ENCODE measurements around the gene MATN4.

Gene MATN4

DNA sequence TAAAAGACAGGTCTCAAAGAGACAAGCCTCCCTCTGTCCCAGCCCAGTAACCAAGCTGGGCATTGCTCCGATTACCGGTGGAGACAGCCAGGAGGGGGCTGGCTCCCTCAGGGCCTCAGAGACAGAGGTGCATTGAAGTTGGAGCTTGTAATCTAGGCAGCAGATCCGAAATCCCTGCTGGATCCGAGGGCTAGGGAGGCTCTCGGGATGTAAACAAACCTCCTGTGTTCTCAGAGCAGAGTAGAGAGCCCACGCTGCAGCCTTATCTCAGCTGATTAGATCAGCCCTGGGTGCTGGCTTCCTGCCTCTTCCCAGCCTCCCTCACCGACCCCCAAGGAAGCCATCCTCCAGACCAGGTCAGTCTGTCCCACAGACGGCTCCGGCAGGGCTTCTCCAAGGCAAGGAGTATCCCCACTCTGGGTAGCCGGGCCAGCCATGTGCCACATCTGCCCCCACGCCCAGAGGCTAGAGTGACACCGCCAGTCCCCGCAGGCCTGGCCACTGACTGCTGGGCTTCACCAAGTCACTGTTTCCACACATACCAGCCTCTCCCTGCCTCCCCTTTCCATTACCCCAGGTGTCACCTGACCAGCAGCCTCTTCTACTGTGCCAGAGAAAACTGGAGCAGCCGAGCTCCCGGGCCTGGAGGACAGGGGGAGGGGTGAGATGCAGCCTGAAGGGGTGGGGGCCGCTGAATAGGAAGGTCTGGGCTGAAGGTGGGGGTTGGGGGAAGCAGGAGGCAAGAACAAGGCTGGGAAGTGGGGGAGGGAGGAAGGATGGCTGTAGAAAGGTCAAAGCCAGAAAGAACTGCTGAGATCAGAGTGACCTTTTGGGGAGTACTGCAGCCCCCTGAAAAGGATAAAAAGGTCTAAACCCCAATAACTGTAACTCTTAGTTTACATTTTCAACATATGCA is 34.1 kb upstream of the MATN4 start:
- FAIRE-seq (peak; percentile 86), DNase-seq (ENCODE audit: insufficient read length, low spot score) (peak; percentile 73)

DNA sequence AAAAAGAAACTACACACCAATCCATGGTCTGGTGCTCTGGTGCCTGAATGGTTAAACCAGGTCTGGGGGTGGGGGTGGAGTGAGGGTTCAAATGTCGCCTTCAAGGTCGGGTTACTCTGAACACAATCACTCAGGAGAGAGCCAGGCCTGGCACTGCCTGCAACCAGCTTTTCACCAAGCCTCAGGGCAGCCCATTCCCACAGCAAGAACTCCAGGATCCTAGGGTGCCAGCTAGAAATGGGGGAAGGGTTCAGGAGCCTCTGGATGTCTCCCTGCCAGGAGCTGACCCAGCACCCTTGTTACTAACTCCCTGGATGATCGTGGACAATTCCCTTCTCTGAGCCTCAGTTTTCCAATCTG is 33.5 kb upstream of the MATN4 start:
- no peak for DNase-seq (ENCODE audit: insufficient read length, low spot score)
- FAIRE-seq: no peak

DNA sequence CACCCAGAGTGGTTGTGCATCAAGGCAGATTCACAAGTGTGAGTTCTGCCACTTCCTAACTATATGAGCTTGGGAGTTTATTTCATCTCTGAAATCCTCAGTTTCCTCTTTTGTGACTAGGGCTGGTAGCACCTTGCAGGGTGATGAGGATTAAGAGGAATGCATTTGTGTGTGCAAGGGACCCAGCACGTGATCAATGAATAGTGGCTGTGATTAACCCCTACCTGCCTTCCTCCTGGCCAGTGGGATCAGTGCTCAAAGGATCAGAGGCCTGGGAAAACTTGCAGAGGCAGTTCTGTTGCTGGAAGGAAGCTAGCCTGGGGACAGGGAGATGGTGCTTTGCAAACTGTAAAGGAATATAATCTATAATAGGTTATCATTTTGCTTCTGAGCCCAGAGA is 32.9 kb upstream of the MATN4 start:
- FAIRE-seq (no peak), DNase-seq (ENCODE audit: insufficient read length, low spot score) (no peak)

DNA sequence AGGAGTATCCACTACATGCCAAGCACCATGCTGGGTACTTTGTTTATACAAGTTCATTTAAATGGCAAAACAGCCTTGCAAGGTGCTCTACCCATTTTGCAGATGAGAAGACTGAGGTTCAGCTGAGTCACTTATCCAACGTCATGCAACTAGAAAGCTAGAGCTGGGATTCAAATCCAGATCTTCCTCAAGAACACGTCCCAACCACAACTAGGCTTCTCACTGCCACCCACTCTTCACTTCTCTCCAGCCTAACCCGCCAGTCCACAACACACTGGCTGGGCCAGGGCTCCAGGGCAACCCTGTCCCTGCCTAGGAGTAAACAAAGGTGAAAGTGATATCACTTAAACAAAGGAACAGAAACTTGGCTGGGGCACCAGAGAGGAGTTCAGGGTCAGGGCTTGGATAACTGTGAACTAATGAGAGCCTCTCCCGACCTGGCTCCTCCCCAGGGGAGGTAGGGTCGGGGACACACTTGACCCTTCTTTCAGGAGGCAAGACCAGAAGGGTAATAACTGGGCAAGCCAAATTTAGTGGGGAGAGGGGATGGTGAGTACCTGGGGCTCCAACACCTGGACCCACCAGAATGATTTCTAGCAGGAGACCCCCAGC is 32.2 kb upstream of the MATN4 start:
- FAIRE-seq: no peak

DNA sequence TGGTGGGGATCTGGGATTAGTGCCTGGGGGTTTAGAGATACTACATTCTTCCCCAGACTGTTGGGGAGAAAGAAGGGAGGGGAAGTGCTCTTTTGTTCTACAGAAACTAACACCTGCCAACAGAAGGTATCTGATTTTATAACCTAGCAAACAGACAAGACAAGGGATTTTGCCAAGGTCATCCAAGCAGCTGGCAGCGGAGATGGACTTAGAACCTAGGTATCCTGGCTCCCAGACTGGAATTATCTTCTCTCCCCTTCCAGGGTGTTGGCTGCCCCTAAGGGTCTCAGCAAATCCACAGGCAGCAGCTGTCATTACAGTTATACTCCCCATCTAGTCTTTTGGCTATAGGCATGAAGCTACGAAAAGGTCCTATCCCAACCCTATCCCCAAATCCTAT is 31.7 kb upstream of the MATN4 start:
- no peak for DNase-seq (ENCODE audit: insufficient read length, low spot score)
- no peak for FAIRE-seq

More for the DNA sequence above, 32.2 kb upstream of the MATN4 start:
- DNase-seq (ENCODE audit: insufficient read length, low spot score): no peak

DNA sequence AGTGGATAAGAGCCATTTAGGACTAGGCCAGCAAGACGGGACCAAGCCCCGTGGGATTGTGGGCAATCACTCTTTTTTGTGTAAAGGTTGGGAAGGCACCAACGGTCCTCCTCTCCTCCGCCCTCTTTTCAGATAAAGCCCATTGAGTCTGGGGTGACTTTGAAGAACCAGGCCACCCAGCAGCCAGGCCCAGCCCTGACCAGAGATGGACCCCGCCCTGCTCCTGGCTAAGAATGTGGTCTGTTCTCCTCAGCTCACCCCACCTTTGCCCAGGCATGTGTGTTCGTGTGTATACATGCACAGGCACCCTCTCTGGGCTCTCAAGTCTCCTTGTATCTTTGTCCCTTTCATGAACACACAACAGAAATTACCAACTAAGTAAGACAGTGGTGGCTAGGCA is 31.0 kb upstream of the MATN4 start:
- DNase-seq (ENCODE audit: insufficient read length, low spot score) (no peak), FAIRE-seq (no peak)

DNA sequence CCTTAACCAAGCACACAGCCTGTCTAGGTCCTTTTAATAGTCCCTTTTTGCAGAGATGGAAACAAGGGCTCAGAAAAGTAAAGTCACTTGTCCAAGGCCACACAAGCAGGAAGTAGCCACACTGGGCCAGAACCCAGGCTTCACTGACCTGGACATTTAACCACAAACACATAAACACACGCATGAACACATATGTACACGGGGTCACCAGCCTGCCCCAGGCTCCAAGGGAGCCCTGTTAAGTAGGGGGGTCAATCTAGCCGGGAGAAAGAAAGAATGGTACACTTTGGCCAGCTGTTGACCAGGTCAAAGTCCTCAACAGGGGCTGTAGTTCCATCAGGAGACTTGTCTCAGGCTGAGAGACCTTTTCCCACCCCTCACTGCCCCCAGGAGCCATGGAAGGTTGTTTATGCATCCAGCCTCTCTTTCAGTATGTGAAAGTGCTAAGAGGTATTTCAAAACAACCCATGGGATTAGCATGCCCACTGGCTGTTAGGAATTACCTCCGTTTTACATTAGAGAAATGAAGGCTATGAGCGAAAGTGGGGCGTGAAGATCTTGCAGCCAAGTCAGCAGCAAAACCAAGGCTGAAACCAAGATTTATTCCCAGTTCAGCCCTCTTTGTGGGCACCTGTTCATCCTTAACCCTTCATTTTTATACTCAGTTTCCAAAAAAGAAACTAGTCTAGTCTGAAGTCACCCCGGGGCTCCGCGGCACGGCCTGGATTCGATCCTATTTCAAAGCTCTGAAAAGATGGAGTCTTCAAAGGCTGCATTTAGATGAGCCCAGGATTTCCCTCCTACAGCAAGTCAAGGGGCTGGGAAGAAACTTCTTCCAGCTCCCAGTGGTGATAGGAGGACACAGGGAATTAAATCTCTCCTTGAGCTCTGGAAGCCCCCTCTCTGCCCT is 30.3 kb upstream of the MATN4 start:
- FAIRE-seq: peak; percentile 28

DNA sequence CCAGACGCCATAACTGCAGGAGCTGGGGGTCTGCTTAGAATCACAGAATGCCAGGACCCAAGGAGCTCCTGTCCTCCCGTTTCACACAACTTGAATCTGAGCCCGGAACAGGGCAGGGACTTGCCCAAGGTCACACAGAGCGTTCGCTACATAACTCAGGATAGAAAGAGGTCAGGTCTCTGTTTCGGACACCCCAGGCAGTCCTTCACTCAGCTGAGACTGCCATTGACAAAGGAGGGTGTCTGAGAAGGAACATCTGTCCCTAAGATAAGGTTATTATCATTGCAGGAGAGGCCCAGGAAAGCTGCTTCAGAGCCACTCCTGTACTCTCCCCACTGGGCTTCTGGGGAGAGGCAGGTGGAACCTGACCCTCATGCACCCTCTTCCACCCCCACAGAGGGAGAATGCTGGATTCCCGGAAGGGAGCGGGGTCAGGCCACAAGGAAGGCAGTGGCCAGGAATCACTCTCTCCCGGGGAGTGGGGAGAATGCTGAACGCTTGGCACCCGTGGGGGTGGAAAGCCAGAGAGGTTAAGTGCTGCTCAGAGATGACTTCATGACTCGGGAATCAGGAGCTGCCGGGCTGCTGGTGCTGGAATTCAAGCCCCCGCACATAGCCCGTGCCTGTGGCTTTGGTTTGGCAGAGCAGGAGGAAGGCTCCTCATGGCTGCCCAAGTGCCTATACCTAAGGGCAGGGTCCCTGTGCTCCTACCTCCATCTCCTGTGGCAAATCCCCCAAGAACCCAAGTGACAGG is 29.4 kb upstream of the MATN4 start:
- FAIRE-seq (peak; percentile 93), DNase-seq (ENCODE audit: insufficient read length, low spot score) (peak; percentile 96)

More for the DNA sequence above, 30.3 kb upstream of the MATN4 start:
- no peak for DNase-seq (ENCODE audit: insufficient read length, low spot score)

DNA sequence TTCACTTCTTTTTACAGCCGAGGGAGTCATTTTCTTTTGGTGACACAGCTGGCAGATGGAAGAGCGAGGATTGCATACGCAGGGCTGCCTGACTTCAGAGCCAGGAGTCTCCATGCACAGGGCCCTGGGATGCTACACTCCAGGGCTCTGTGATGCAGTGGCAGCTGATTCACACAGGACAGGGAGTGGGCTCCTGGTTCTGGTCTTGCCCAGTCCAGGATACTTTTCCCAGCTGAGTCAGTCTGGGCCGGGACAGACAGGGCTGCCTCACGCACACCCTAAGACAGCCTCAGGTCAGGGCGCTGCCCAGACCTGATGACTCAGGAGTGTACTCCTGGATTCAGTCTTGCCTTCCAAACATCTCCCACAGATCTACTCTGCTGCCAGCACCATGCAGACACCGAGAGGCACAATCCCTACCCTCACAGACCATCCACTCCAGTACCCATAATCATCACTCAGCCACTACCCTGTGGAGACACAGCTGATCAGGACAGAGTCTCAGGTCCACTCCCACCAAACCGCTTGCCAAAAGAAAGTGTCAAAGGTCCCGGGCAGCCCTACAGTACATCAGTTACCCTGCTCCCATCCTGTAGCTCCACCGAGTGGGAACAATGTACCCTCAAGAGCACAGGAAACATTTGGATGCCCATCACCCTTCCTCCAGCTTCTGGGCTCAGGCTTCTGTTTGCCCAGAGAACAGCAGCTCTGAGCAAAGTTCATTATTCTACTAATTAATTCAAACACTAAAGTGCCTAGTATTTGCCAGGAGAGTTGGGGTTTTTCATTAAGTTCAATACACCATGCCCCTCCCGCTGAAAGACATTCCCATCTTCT is 28.6 kb upstream of the MATN4 start:
- FAIRE-seq: peak; percentile 99
- peak; percentile 77 for DNase-seq (ENCODE audit: insufficient read length, low spot score)

DNA sequence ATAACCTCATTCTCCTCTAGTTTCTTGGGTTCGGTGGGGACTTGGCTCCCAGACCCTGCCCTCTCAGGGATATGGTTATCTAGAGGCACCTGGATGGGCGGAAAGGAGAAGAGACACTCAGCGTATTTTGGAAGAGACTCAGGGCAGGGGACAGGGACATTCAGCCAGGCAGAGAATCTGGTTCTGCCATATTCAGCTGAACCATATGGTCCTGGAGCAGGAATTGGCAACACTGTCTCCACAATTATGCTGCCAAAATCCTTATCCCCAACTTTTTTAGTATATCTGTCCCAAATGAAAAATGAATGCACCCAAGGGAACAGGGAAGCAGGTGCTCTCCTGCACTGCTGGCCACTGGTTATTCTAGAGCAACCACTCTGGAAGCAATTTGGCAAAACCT is 22.4 kb upstream of the MATN4 start:
- no peak for FAIRE-seq
- DNase-seq (ENCODE audit: insufficient read length, low spot score): no peak

DNA sequence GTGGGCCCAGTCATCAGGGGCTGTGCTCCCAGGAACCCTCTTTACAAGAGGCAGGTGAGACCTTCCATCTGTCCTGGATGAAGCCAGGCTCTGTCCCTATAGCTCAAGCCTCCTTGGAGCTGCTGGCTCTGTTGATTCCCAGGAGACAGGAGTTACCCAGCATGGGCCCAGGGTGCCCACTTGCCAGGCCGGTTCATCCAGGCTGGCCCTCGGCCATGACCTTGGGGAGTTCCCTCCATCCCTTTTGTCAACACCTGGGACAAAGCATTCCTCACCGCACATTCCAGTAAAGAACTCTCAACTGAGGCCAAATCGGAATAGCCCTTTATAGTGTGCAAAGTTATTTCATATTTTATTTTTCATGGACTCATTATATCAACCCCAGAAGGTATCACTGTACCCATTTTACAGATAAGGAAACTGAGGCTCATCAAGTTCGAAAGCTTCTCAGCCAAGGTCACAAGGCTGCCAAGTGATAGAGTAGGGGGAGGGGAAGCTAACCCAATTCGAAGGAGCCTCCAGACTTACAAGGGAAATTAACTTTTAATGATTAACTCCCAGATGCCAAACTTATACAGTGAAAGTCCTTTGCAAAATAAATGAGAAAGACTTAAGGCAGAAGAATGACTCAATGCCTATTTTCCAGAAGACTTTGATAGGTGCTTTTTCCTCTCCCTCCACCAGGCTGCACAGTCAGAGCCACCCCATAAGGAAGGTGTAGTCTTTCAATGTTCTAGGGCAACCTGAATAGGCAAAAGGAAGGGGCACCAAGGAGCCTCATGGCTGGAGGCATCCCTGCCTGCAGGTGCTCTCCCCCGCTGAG is 21.6 kb upstream of the MATN4 start:
- DNase-seq (ENCODE audit: insufficient read length, low spot score) (no peak), FAIRE-seq (peak; percentile 63)

DNA sequence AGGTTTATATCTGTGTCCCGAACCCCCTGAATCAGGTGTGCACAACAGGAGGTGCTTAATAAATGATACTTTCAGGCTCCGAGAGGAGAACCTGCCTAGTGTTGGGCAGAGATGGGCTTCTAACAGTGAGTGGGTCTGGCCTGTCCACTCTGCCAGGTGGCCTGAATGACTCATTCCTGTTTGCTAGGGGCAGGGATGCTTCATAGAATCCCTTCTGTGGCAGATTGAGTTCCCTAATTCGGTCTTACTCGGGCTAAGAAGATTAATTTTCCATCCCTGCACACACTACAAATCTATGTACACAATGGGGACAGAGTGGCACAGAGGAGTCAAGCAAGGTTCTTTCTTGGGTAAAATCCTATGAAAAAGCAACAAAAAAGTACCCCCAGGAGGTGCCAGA is 20.4 kb upstream of the MATN4 start:
- FAIRE-seq (peak; percentile 86), DNase-seq (ENCODE audit: insufficient read length, low spot score) (no peak)

DNA sequence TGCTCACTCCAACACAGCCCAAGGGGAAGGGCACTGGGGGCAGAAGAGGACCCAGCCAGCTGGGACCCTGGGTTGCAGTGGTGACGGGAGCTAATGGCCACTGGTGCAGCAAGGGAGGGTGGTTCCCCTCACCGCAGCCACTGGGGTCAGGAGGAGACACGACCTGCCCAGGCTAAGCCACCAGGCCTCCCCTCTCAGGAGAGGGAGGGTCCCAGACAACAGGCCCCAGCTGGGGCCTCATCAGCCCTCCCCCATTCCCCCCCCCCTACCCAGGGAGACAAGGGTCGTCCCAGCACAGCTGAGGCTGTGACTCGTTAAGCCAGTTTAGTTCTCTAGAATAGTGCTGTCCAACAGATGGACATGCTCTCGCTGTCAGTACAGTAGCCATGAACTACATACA is 17.3 kb upstream of the MATN4 start:
- DNase-seq (ENCODE audit: insufficient read length, low spot score): no peak
- FAIRE-seq: peak; percentile 75

DNA sequence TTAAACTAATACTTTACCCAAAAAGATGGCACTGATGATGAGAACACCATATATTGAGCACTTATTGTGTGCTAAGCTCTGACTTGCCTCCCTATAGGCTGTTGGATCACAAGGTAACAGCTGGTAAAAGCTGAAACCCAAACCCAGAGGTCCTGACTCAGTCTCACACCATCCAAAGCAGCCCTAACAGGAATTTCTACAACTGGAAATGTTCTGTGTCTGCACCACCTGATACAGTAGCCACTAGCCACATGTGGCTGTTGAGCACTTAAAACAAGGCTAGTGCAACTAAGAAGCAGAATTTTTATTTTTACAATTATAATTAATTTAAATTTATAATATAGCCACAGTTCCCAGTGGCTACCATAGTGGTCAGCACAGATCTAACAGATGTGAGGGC is 15.6 kb upstream of the MATN4 start:
- FAIRE-seq: peak; percentile 38
- DNase-seq (ENCODE audit: insufficient read length, low spot score): no peak

DNA sequence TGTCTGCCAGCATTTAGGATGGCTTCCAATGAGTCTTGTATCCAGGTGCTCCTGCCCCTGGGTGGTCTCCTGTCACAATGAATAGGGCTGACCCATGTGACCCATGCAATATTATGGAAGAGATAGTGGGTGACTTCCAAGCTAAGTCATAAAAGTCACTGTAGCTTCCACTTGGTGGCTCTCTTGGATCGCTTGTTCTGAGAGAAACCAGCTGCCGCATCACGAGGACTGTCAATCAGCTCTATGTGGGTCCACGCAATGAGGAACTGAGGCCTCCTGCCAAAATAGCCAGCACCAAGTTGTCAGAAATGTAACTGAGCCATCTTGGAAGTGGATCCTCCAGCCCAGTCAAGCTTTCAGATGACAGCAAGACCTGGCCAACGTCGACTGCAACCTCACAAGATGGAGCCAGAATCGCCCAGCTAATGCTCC is 14.9 kb upstream of the MATN4 start:
- peak; percentile 84 for DNase-seq (ENCODE audit: insufficient read length, low spot score)
- FAIRE-seq: peak; percentile 88

DNA sequence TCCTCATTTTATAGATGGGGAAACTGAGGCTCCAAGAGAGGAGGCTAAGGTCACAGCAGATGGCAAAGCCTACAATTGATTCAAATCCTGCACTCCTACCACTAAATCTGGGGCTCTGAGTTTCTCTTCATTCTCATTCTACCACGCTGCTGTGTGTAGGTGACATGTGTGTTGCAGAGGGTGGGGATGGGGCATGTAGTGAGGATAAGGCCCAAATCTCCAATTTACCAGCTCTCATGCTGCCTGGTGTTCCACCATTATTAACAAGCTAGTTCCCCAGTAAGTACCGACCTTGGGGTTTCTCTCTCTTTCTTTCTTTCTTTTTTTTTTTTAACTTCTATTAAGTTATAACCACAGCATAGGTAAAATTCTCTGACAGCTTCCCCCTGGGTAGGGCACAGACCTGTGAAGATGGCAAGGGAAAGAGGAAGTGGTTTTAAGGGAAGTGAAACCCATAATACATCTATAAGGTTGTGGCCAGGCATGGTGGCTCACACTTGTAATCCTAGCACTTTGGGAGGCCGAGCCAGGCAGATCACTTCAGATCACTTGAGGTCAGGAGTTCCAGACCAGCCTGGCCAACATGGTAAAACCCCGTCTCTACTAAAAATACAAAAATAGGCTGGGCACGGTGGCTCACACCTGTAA is 13.0 kb upstream of the MATN4 start:
- FAIRE-seq (no peak), DNase-seq (ENCODE audit: insufficient read length, low spot score) (no peak)

DNA sequence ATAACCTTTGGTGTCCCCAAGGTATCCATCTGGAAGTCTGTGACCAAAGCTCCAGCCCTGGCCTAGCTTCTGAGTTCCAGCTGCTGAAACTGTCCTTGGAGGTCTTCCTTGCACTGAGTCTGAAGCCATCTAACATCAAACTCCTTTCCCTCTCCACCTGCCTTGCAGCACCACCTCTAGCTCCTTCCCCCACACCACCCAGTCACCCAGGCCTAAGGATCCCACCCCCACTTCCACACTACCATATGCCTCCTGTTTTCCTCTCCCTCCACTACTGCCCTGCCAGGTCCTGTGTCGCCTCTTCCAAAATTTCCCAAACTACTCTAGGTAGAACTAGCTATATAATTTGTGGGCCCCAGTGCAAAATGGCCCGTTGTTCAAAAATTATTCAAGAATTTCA is 10.8 kb upstream of the MATN4 start:
- DNase-seq (ENCODE audit: insufficient read length, low spot score) (no peak), FAIRE-seq (no peak)

DNA sequence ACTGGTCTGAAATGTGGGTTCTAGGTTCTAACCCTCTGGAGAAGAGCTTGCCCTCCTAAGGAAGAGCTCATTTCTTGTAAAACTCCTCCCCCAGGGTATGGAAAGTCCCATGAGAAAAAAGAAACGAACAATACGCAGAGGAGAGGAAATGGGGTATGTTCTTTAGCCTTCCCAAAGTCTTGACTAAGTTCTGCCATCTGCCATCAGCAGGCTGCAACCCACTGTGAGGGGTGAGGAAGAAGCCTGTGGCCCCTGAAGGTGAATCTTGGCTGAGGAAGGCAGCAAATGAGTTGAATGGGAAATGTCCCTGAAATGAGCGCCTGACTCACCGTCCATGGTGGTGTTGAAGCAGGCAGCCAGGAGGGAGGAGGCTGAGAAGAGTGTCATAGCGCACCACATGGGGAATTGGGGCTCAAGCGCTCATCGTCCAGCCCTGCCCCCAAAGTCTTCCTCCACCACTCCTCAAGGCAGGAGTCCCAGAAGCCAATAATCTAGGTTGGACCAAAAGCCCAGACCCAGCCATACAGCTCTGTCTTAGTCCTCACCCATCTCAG is 10.4 kb upstream of the MATN4 start:
- DNase-seq (ENCODE audit: insufficient read length, low spot score): no peak
- FAIRE-seq: no peak
